Subcutaneous adipose tissue (tissue), 4 donors: ENCODE results near the gene CDKN2B-AS1. TPM values are rescaled to one million over a fixed set of nuclear protein-coding genes. Genes with fewer than 3 reads are reported as not detected.

ENCODE experiments used
- CTCF ChIP-seq: fragments of 450-650 bp; IDR thresholded peaks from one replicate; pipeline ENCODE4 v1.5.1; 2016; ENCODE audit warnings: low read depth, mild to moderate bottlenecking, control low read depth, antibody characterized with exemption, moderate library complexity
- total RNA-seq, 4 donors: library from RNA; depleted of rRNA; stranded (reverse); fragments of >200 nt; gene quantifications; one replicate each; pipeline ENCODE4 v1.1.0, GENCODE V29; 2016

CDKN2B-AS1 gene
- total RNA-seq, 4 donors from 2014 or later = 6.1 TPM; not detected in 3

DNA sequence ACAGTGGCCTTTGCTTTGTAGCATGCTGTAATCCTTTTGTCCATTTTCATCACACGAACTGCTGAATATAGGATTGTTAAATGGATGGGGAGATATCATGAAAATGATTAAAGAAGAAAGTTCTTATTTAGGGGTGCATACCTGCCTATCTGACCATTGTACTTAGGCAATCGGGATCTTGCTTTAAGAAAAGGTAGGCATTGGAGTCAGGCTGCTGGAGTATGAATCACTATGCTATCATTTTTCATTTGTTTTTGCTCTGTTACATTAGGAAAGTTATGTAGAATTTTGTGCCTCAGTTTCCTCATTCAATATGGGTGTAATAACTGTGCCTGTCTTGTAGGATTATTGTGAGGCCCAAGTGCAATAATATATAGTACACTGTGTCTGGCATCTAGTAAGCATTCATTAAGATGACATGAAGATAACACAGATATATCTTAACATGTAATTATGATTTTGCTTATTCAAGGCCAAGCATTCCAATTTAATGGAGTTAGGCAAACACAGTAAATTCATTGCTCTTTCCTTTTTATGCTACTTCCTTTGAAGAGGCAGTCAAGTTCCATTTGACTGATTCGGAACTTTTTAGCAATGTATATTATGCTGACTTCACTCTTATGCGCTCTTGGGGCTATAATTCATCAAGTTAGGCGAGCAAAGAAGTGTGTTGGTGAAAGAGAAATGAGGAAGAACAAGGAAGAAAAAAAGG lies 124.4 kb downstream of the CDKN2B-AS1 start:
- TF ChIP-seq CTCF = no peak

GRCh38 chr9:22119522-22120158 lies 125.0 kb downstream of the CDKN2B-AS1 start:
- no peak for TF ChIP-seq CTCF

- no peak for TF ChIP-seq CTCF
These were observed 125.6 kb downstream of the CDKN2B-AS1 start for GRCh38 chr9:22120159-22120549.

DNA sequence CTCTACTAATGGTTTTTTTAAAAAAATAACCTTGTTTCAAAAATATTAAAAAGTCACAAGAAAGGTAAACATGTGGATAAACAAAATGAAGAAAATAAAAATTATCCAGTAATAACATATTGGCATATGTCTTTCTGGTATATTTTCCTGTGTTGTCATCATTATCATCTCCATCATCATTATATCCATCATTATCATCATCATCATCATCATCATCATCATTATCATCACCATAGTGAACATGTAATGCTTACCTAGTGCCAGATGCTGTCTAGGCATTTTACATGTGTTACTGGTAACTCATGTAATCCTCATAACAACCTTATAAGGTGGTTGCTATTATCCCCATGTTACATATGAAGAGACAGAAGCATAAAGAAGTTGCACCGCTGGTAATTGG lies 126.0 kb downstream of the CDKN2B-AS1 start:
- TF ChIP-seq CTCF = no peak

DNA sequence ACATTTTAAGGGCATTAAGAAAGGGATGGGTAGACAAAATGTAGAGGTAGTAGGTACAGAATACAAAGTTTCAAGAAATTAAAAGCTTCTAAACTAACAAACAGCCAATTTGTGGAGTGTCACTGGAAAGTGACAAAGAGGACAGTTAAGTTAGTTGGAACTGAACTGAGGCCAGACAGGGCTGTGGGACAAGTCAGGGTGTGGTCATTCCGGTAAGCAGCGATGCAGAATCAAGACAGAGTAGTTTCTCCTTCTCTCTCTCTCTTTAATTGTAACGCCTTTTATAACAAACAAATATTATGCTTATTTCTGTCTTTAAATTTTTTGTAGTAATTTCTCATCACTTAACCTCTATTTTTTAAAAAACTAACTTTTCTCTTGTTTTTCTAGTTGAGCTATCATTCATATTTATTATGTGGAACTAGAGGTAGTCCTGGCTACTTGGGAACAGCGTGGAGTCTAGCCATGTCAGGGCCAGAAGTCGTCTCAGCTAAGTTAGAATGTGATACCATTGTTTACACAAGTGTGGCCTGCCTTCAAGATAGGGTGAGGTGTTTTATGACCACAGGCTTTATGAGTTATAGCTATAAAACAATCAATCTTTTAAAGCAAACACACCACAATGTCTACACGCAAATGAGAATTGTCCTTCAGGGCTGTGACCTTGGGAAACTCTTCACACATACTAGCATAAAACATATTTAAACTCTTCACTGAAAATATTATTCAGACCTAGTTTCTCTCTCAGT lies 129.8 kb downstream of the CDKN2B-AS1 start:
- no peak for TF ChIP-seq CTCF

DNA sequence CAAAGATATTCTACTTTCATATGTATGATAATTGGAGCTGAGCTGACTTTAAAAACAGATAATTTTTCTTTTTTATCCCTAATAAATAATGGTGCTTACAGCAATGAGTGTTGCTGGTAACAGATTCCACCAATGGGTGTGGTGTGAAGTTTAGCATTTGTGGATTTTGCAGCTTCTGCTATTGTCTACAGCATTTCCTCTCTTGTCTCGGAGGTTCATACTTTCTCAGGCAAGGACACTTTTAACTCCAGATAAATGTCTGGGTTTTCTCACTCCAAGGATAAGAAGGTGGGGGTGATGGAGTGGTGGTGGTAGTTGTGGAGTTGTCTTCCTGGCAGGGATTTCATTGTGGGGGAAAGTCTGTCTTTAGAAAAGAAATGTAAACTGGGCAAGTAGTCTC lies 134.5 kb downstream of the CDKN2B-AS1 start:
- no peak for TF ChIP-seq CTCF

GRCh38 chr9:22129633-22130032 lies 135.0 kb downstream of the CDKN2B-AS1 start:
- no peak for TF ChIP-seq CTCF
